WTC11 (cell line): ENCODE data around the gene PITPNM3. TPM values are rescaled to one million over a fixed set of nuclear protein-coding genes. Genes with fewer than 3 reads are reported as not detected.

Experiments used
- ATAC-seq: fragments of 200-7000 bp; cut with Tn5 transposase; 2 replicates; pipeline ENCODE4 v1.10.0; 2021; ENCODE audit warnings: mild to moderate bottlenecking, moderate library complexity
- CTCF ChIA-PET: fragments of 300-600 bp; sonication (Branson Sonifier 250); formaldehyde crosslinking; loops from one replicate; lab custom pipeline; 2021; ENCODE audit warnings: antibody characterized with exemption; lab: Charles Lee
- POLR2A ChIA-PET: fragments of 350-600 bp; sonication (Branson Sonifier 250); formaldehyde crosslinking; loops from one replicate; lab custom pipeline; 2021; ENCODE audit warnings: antibody characterized with exemption; lab: Charles Lee
- DNase-seq: peaks from one replicate; pipeline ENCODE4 v3.0.0; 2021; ENCODE audit warnings: low spot score
- H3K27ac Mint-ChIP-seq: 2 replicates; pipeline ENCODE4 v1.8.0; 2021; ENCODE audit warnings: mixed read lengths
- H3K27me3 Mint-ChIP-seq: 2 replicates; pipeline ENCODE4 v1.8.0; 2021; ENCODE audit warnings: low read depth, mild to moderate bottlenecking, moderate library complexity, mixed read lengths
- H3K36me3 Mint-ChIP-seq: 2 replicates; pipeline ENCODE4 v1.8.0; 2021; ENCODE audit warnings: mixed read lengths
- H3K4me1 Mint-ChIP-seq: 2 replicates; pipeline ENCODE4 v1.8.0; 2022; ENCODE audit warnings: mixed read lengths
- H3K4me3 Mint-ChIP-seq: 2 replicates; pipeline ENCODE4 v1.8.0; 2021; ENCODE audit warnings: mild to moderate bottlenecking, moderate library complexity, mixed read lengths
- H3K9me3 Mint-ChIP-seq: 2 replicates; pipeline ENCODE4 v1.8.0; 2021; ENCODE audit warnings: mixed read lengths
- EMX1 ChIP-seq: fragments of 250-450 bp; sonication (Bioruptor Pico); IDR thresholded peaks from 2 replicates; pipeline ENCODE4 v1.8.0; 2021; ENCODE audit warnings: mild to moderate bottlenecking
- ESRRA ChIP-seq: sonication (generic); formaldehyde crosslinking; IDR thresholded peaks from 2 replicates; pipeline ENCODE4 v1.8.1; 2022; ENCODE audit warnings: mild to moderate bottlenecking, missing genetic modification reagents, borderline replicate concordance
- FOXK1 ChIP-seq: sonication (generic); formaldehyde crosslinking; IDR thresholded peaks from 2 replicates; pipeline ENCODE4 v1.8.0; 2022; ENCODE audit warnings: mild to moderate bottlenecking, moderate library complexity, missing genetic modification reagents
- FOXP1 ChIP-seq: sonication (generic); formaldehyde crosslinking; IDR thresholded peaks from 2 replicates; pipeline ENCODE4 v1.8.0; 2022; ENCODE audit warnings: missing genetic modification reagents, mild to moderate bottlenecking, moderate library complexity, borderline replicate concordance
- GRHL2 ChIP-seq: fragments of 250-450 bp; sonication (Bioruptor Pico); IDR thresholded peaks from 2 replicates; pipeline ENCODE4 v1.8.0; 2022; ENCODE audit warnings: mild to moderate bottlenecking, moderate library complexity; ENCODE audit not compliant: insufficient replicate concordance, severe bottlenecking
- GTF2I ChIP-seq: fragments of 250-450 bp; sonication (Bioruptor Pico); conservative IDR thresholded peaks from 2 replicates; pipeline ENCODE4 v1.4.0; 2021; ENCODE audit warnings: mild to moderate bottlenecking
- JUN ChIP-seq: sonication (generic); formaldehyde crosslinking; IDR thresholded peaks from 2 replicates; pipeline ENCODE4 v1.8.0; 2023; ENCODE audit warnings: mild to moderate bottlenecking, missing genetic modification reagents
- KAT7 ChIP-seq: sonication (generic); formaldehyde crosslinking; IDR thresholded peaks from 2 replicates; pipeline ENCODE4 v1.8.1; 2023; ENCODE audit warnings: missing genetic modification reagents, mild to moderate bottlenecking, borderline replicate concordance
- MYBL2 ChIP-seq: sonication (generic); formaldehyde crosslinking; IDR thresholded peaks from 2 replicates; pipeline ENCODE4 v1.8.1; 2023; ENCODE audit warnings: mild to moderate bottlenecking, moderate library complexity, missing genetic modification reagents
- NFATC4 ChIP-seq: fragments of 250-450 bp; sonication (Bioruptor Pico); IDR thresholded peaks from 2 replicates; pipeline ENCODE4 v1.9.0; 2021; ENCODE audit warnings: mild to moderate bottlenecking
- NFE2L1 ChIP-seq: sonication (generic); formaldehyde crosslinking; IDR thresholded peaks from 2 replicates; pipeline ENCODE4 v1.8.1; 2023; ENCODE audit warnings: missing genetic modification reagents
- SOX15 ChIP-seq: fragments of 250-450 bp; sonication (Bioruptor Pico); IDR thresholded peaks from 2 replicates; pipeline ENCODE4 v1.9.0; 2021; ENCODE audit warnings: mild to moderate bottlenecking
- SP1 ChIP-seq: sonication (generic); formaldehyde crosslinking; conservative IDR thresholded peaks from 2 replicates; pipeline ENCODE4 v1.8.1; 2022; ENCODE audit warnings: missing genetic modification reagents
- ZMAT4 ChIP-seq: fragments of 250-450 bp; sonication (Bioruptor Pico); IDR thresholded peaks from 2 replicates; pipeline ENCODE4 v1.9.0; 2021; ENCODE audit warnings: mild to moderate bottlenecking
- ZNF263 ChIP-seq: sonication (generic); formaldehyde crosslinking; IDR thresholded peaks from 2 replicates; pipeline ENCODE4 v1.8.1; 2022; ENCODE audit warnings: low read depth, mild to moderate bottlenecking, moderate library complexity, missing genetic modification reagents
- ZNF671 ChIP-seq: fragments of 250-450 bp; sonication (Bioruptor Pico); IDR thresholded peaks from 2 replicates; pipeline ENCODE4 v1.8.0; 2021; ENCODE audit warnings: mild to moderate bottlenecking
- total RNA-seq: library from RNA; stranded (reverse); gene quantifications from 3 replicates; pipeline ENCODE4 v1.2.3, GENCODE V29; 2021
- TF ChIP-seq, protein P1 (sequence below): sonication (generic); formaldehyde crosslinking; IDR thresholded peaks from 2 replicates; pipeline ENCODE4 v1.8.0; 2022; ENCODE audit warnings: mild to moderate bottlenecking, missing genetic modification reagents
- TF ChIP-seq, protein P2 (sequence below): fragments of 250-450 bp; sonication (Bioruptor Pico); IDR thresholded peaks from 2 replicates; pipeline ENCODE4 v2.1.2; 2022; ENCODE audit warnings: mild to moderate bottlenecking, moderate library complexity
- TF ChIP-seq, protein P3 (sequence below): sonication (generic); formaldehyde crosslinking; IDR thresholded peaks from 2 replicates; pipeline ENCODE4 v1.8.0; 2023; ENCODE audit warnings: mild to moderate bottlenecking, missing genetic modification reagents
- TF ChIP-seq, protein P4 (sequence below): sonication (generic); formaldehyde crosslinking; IDR thresholded peaks from 2 replicates; pipeline ENCODE4 v1.8.0; 2022; ENCODE audit warnings: mild to moderate bottlenecking, missing genetic modification reagents

The PITPNM3 gene
- total RNA-seq, 1 experiment from 2014 or later, result 2.8 TPM

DNA sequence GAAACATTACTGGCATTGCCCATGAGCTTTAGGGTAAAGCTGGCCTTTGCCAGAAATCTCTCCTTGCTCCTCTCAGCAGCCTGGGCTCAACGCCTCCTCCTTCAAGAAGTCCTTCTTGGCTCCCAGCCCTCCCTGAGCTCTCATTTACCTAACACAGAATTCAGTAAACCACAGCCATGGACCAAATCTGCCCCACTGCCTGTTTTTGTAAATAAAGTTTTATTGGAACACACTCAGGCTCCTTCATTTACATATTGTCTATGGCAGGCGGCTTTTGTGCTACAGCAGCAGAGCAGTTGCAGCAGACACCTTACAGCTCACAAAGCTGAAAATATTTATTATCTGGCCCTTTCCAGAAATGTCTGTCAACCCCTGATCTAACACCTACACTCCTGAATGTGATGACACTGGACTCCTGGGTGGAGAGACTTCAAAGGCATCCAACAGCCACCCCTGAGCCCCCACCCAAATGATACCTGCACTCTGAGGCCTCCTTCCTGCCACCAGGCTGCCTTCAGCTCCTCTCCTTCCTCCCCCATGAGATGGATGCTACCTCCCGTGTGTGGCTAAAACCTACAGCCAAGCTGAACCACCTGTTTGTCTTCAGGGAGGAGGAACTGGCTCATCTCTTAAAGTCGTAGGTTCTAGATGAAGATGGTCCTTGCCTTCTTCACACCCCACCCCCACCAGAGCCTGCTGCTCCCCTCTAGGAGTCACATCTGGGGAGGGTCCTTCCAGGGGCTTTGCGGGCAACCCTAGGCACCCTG, 70.5 kb downstream of the PITPNM3 start:
- H3K27ac Mint-ChIP-seq, result no peak overlapping the region
- CTCF ChIA-PET, result interaction anchor here (0.6 to 4.1 kb wide), 6 partner anchors 10 to 1165 kb away, joined by 3 to 16 read pairs (median 7); partner anchors contain the start of gene ATP1B2
- no peaks in the 10 kb centered on the region for H3K9me3 Mint-ChIP-seq
- peaks cover 42% of the 10 kb centered on the region for H3K4me1 Mint-ChIP-seq
- DNase-seq (no peak), ATAC-seq (no peak)
- H3K4me3 Mint-ChIP-seq, result no peak overlapping the region
- H3K27me3 Mint-ChIP-seq, result no peaks in the 10 kb centered on the region; the same call in 1 of the 2 replicates
- POLR2A ChIA-PET, result interaction anchor here (0.6 kb wide), 1 partner anchor 658 kb away, joined by 5 read pairs; no protein-coding TSS in a partner anchor
- TF ChIP-seq FOXP1 (no peak), FOXK1 (CRISPR knock-in tag) (no peak), NFATC4 (CRISPR knock-in tag) (no peak), SP1 (no peak), GTF2I (no peak), NFE2L1 (no peak), JUN (CRISPR knock-in tag) (no peak), ZNF671 (CRISPR knock-in tag) (no peak), ESRRA (no peak), ZNF263 (CRISPR knock-in tag) (no peak), GRHL2 (CRISPR knock-in tag) (no peak), KAT7 (CRISPR knock-in tag) (no peak), MYBL2 (CRISPR knock-in tag) (no peak), SOX15 (CRISPR knock-in tag) (no peak), EMX1 (CRISPR knock-in tag) (no peak), ZMAT4 (CRISPR knock-in tag) (no peak)
- TF ChIP-seq, protein P1, sequence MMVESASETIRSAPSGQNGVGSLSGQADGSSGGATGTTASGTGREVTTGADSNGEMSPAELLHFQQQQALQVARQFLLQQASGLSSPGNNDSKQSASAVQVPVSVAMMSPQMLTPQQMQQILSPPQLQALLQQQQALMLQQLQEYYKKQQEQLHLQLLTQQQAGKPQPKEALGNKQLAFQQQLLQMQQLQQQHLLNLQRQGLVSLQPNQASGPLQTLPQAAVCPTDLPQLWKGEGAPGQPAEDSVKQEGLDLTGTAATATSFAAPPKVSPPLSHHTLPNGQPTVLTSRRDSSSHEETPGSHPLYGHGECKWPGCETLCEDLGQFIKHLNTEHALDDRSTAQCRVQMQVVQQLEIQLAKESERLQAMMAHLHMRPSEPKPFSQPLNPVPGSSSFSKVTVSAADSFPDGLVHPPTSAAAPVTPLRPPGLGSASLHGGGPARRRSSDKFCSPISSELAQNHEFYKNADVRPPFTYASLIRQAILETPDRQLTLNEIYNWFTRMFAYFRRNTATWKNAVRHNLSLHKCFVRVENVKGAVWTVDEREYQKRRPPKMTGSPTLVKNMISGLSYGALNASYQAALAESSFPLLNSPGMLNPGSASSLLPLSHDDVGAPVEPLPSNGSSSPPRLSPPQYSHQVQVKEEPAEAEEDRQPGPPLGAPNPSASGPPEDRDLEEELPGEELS (CRISPR knock-in tag), result no peak
- TF ChIP-seq, protein P2, sequence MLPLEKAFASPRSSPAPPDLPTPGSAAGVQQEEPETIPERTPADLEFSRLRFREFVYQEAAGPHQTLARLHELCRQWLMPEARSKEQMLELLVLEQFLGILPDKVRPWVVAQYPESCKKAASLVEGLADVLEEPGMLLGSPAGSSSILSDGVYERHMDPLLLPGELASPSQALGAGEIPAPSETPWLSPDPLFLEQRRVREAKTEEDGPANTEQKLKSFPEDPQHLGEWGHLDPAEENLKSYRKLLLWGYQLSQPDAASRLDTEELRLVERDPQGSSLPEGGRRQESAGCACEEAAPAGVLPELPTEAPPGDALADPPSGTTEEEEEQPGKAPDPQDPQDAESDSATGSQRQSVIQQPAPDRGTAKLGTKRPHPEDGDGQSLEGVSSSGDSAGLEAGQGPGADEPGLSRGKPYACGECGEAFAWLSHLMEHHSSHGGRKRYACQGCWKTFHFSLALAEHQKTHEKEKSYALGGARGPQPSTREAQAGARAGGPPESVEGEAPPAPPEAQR (CRISPR knock-in tag), result no peak
- TF ChIP-seq, protein P3, sequence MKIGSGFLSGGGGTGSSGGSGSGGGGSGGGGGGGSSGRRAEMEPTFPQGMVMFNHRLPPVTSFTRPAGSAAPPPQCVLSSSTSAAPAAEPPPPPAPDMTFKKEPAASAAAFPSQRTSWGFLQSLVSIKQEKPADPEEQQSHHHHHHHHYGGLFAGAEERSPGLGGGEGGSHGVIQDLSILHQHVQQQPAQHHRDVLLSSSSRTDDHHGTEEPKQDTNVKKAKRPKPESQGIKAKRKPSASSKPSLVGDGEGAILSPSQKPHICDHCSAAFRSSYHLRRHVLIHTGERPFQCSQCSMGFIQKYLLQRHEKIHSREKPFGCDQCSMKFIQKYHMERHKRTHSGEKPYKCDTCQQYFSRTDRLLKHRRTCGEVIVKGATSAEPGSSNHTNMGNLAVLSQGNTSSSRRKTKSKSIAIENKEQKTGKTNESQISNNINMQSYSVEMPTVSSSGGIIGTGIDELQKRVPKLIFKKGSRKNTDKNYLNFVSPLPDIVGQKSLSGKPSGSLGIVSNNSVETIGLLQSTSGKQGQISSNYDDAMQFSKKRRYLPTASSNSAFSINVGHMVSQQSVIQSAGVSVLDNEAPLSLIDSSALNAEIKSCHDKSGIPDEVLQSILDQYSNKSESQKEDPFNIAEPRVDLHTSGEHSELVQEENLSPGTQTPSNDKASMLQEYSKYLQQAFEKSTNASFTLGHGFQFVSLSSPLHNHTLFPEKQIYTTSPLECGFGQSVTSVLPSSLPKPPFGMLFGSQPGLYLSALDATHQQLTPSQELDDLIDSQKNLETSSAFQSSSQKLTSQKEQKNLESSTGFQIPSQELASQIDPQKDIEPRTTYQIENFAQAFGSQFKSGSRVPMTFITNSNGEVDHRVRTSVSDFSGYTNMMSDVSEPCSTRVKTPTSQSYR, result no peak
- TF ChIP-seq, protein P4, sequence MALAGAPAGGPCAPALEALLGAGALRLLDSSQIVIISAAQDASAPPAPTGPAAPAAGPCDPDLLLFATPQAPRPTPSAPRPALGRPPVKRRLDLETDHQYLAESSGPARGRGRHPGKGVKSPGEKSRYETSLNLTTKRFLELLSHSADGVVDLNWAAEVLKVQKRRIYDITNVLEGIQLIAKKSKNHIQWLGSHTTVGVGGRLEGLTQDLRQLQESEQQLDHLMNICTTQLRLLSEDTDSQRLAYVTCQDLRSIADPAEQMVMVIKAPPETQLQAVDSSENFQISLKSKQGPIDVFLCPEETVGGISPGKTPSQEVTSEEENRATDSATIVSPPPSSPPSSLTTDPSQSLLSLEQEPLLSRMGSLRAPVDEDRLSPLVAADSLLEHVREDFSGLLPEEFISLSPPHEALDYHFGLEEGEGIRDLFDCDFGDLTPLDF, result no peak
- no peaks in the 10 kb centered on the region for H3K36me3 Mint-ChIP-seq
